HepG2 (cell line): Measurements from ENCODE around the gene MEA1. TPM values are rescaled to one million over a fixed set of nuclear protein-coding genes. Genes with fewer than 3 reads are reported as not detected.

Experiments used
- DRAP1 ChIP-seq: IDR thresholded peaks from 2 replicates; pipeline ENCODE4 v1.6.1; 2016; ENCODE audit warnings: missing genetic modification reagents, missing compliant biosample characterization
- GATAD2A ChIP-seq: IDR thresholded peaks from 2 replicates; pipeline ENCODE4 v1.6.1; 2016
- LRRFIP1 ChIP-seq: sonication (generic); formaldehyde crosslinking; conservative IDR thresholded peaks from 2 replicates; pipeline ENCODE4 v1.4.0; 2020; ENCODE audit warnings: missing genetic modification reagents
- MYC ChIP-seq: sonication (generic); formaldehyde crosslinking; IDR thresholded peaks from 2 replicates; pipeline ENCODE4 v1.9.0; 2021; ENCODE audit warnings: missing genetic modification reagents, borderline replicate concordance
- PRDM4 ChIP-seq: sonication (generic); formaldehyde crosslinking; IDR thresholded peaks from 2 replicates; pipeline ENCODE4 v1.9.0; 2021; ENCODE audit warnings: missing genetic modification reagents, borderline replicate concordance
- RARG ChIP-seq: sonication (generic); formaldehyde crosslinking; IDR thresholded peaks from 2 replicates; pipeline ENCODE4 v1.4.0; 2020; ENCODE audit warnings: low read depth, mild to moderate bottlenecking, missing genetic modification reagents
- REL ChIP-seq: sonication (generic); formaldehyde crosslinking; conservative IDR thresholded peaks from 2 replicates; pipeline ENCODE4 v1.8.0; 2022; ENCODE audit warnings: mild to moderate bottlenecking, missing genetic modification reagents, moderate library complexity
- SATB2 ChIP-seq: sonication (generic); formaldehyde crosslinking; IDR thresholded peaks from 2 replicates; pipeline ENCODE4 v1.5.0; 2020; ENCODE audit warnings: missing genetic modification reagents
- SIN3B ChIP-seq: fragments of 150-350 bp; IDR thresholded peaks from 2 replicates; pipeline ENCODE4 v1.6.1; 2014; ENCODE audit warnings: low read length
- ZC3H4 ChIP-seq: sonication (generic); formaldehyde crosslinking; IDR thresholded peaks from 2 replicates; pipeline ENCODE4 v1.4.0; 2020; ENCODE audit warnings: missing genetic modification reagents, borderline replicate concordance
- ZFP36L2 ChIP-seq: sonication (generic); formaldehyde crosslinking; IDR thresholded peaks from 2 replicates; pipeline ENCODE4 v1.4.0; 2020; ENCODE audit warnings: missing genetic modification reagents
- ZFP91 ChIP-seq: sonication (generic); formaldehyde crosslinking; IDR thresholded peaks from 2 replicates; pipeline ENCODE4 v1.9.0; 2022; ENCODE audit warnings: missing genetic modification reagents, mild to moderate bottlenecking, borderline replicate concordance
- ZMAT3 ChIP-seq: sonication (generic); formaldehyde crosslinking; conservative IDR thresholded peaks from 2 replicates; pipeline ENCODE4 v1.7.0; 2021; ENCODE audit warnings: missing genetic modification reagents
- ZNF558 ChIP-seq: sonication (generic); formaldehyde crosslinking; IDR thresholded peaks from 2 replicates; pipeline ENCODE4 v1.9.0; 2022; ENCODE audit warnings: mild to moderate bottlenecking, missing genetic modification reagents, borderline replicate concordance
- ZNF766 ChIP-seq: sonication (generic); formaldehyde crosslinking; IDR thresholded peaks from 2 replicates; pipeline ENCODE4 v1.5.0; 2020; ENCODE audit warnings: missing genetic modification reagents, borderline replicate concordance
- polyA plus RNA-seq, 8 experiments: library from polyadenylated mRNA; depleted of rRNA in 3 of 8; stranded (reverse) in 7 of 8; unstranded in 1 of 8; fragments of >200 nt; fragmentation: Illumina TruSeq in 4 of 8; extraction: Trizol in 4 of 8; gene quantifications; 2 replicates each; pipeline versions ENCODE4 v1.2.1 to v1.2.3, GENCODE V29; 2011 to 2016; ENCODE audit warnings: low read depth in 4 of 8, missing spikeins in 1 of 8, mixed read lengths in 1 of 8; ENCODE audit not compliant: insufficient read depth in 1 of 8
- total RNA-seq, 5 experiments: library from RNA; depleted of rRNA; stranded (reverse); fragments of >200 nt; fragmentation: Illumina TruSeq; extraction: Trizol; gene quantifications; 2 replicates each; pipeline ENCODE4 v1.2.3, GENCODE V29; 2016; ENCODE audit warnings: low read depth in 1 of 5

MEA1 gene
- total and polyA plus RNA-seq, 2 of the 13 experiments (the other 11 are each of a cell fraction or from before 2014, with no cell fraction given), result 75.6 to 86.2 TPM

- TF ChIP-seq PRDM4 (CRISPR knock-in tag) (no peak), GATAD2A (CRISPR knock-in tag) (0 out of 2 replicates have a peak, but pooled peaks have one; percentile 10), ZFP91 (CRISPR knock-in tag) (peak; percentile 100), SIN3B (peak; percentile 96), REL (CRISPR knock-in tag) (no peak), ZMAT3 (CRISPR knock-in tag) (no peak; the same call in 1 of the 2 replicates), LRRFIP1 (no peak), ZC3H4 (CRISPR knock-in tag) (0 out of 2 replicates have a peak, but pooled peaks have one; percentile 16), MYC (CRISPR knock-in tag) (peak; percentile 80; the same call in 1 of the 2 replicates), ZFP36L2 (CRISPR knock-in tag) (no peak), ZNF558 (CRISPR knock-in tag) (no peak), DRAP1 (peak; percentile 87; the same call in 1 of the 2 replicates), ZNF766 (no peak), RARG (CRISPR knock-in tag) (no peak; the same call in 1 of the 2 replicates), SATB2 (CRISPR knock-in tag) (no peak; the same call in 1 of the 2 replicates)
Observed at GRCh38 chr6:43059168-43060033, 45.7 kb upstream of the MEA1 start, which contains the start of the genes KLC4 and MRPL2 (continued).
